ENCODE results near the gene NSDHL. TPM values are rescaled to one million over a fixed set of nuclear protein-coding genes. Genes with fewer than 3 reads are reported as not detected.

NSDHL gene
- total RNA-seq, 2 donors from 2014 or later, result 3.4 to 20.1 TPM

DNA sequence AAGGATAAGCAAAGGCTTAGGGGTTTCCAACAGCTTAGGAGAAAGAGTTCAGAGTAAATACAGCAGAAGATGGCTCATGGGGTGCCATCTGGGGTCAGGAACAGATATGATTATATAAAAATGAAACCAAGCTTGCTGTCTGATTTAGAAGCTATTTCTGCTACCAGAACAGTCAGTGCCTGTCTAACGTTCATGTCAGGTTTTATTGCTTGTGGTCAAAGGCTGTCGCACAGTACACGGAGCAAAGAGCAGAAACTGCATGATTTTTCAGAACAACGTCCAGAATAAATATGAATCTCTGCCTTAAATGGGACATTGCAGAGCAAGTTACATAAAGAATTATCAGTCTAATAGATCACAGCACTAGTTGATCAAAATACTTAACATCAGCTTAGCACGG lies 17.7 kb upstream of the NSDHL start:
- no peak overlapping the region for H3K4me3 ChIP-seq
- no peaks in the 10 kb centered on the region for H3K36me3 ChIP-seq (replicated peaks in 1 of 2; ENCODE audit: insufficient read depth in 1 of 2, low read depth in 2 of 2)
- no peaks in the 10 kb centered on the region for H3K4me1 ChIP-seq
- H3K27ac ChIP-seq, result no peak overlapping the region
- TF ChIP-seq POLR2A (IDR thresholded peaks at IDR 0.05) (no peak), CTCF (IDR thresholded peaks at IDR 0.05) (no peak)
- no peaks in the 10 kb centered on the region for H3K9me3 ChIP-seq
- ATAC-seq (no peak), DNase-seq (no peak)
- intact Hi-C loops (cut with DNase I), result no loop called here
- H3K27me3 ChIP-seq, result no peaks in the 10 kb centered on the region
- WGBS, 2 donors, result 49 to 58% methylated on average over 5 of the region's 5 CpGs

DNA sequence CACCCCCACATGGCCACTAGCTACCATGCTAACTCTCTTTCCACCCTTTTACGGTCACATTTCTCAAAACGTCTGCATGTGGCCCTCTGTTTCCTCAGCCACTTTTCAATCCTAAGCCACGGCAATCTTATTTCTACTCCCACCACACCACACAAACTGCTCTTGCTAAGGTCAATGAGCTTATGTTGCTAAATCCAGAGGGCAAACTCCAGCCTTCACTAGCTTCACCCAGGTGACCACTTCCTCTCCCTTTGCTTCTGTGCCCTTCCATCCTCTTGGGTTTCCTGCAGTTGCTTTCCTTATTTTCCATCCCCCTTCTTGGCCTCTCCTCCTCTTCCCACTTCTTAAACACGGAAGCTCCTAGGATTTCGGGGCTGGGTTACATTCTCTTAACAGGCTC lies 16.8 kb upstream of the NSDHL start:
- WGBS, 2 donors, result 55 to 67% methylated on average over 5 of the region's 5 CpGs
- TF ChIP-seq POLR2A (IDR thresholded peaks at IDR 0.05) (no peak), CTCF (IDR thresholded peaks at IDR 0.05) (no peak)
- H3K4me1 ChIP-seq, result no peaks in the 10 kb centered on the region
- H3K27me3 ChIP-seq, result no peaks in the 10 kb centered on the region
- intact Hi-C loops (cut with DNase I), result no loop called here
- ATAC-seq, result no peak
- H3K36me3 ChIP-seq (replicated peaks in 1 of 2; ENCODE audit: insufficient read depth in 1 of 2, low read depth in 2 of 2), result no peaks in the 10 kb centered on the region
- H3K27ac ChIP-seq, result no peak overlapping the region
- no peak overlapping the region for H3K4me3 ChIP-seq
- no peak for DNase-seq
- H3K9me3 ChIP-seq, result no peaks in the 10 kb centered on the region

DNA sequence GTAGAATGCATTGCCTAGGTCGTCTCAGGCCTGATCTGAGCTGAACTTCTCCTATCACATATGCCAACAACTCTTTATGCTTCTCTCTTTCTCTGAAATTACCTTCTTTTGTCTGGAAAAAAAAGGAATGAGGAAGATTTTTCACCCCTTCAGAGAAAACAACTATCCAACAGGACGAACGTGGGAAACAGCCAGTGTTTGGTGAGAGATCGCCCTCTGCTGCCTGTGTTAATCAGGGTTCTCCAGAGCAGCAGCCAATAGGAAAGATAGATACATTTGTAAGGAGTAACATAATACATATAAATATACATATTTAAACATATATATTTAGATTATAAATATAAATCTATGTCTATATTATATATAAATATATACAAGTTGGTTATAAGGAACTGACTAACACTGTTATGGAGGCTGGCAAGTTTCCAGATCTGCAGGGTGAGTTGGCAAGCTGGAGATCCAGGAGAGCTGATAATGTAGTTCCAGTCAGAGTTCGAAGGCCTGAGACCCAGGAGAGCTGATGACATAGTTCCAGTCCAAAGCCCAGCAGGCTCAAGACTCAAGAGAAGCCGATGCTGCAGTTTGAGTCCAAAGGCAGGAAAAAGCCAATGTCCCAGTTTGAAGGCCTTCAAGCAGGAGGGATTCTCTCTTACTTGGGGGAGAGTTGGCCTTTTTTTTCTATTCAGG lies 13.6 kb upstream of the NSDHL start:
- Histone ChIP-seq H3K27me3 (no peaks in the 10 kb centered on the region), H3K27ac (no peak overlapping the region), H3K36me3 (replicated peaks in 1 of 2; ENCODE audit: insufficient read depth in 1 of 2, low read depth in 2 of 2) (no peaks in the 10 kb centered on the region), H3K4me1 (no peaks in the 10 kb centered on the region), H3K4me3 (no peak overlapping the region), H3K9me3 (no peaks in the 10 kb centered on the region)
- intact Hi-C loops (cut with DNase I), result no loop called here
- DNase-seq (peak; percentile 8 to 40 (median 24)), ATAC-seq (no peak)
- TF ChIP-seq POLR2A (IDR thresholded peaks at IDR 0.05) (no peak), CTCF (IDR thresholded peaks at IDR 0.05) (peak in 6 of 7 experiments; percentile 14 to 30 (median 24))
- WGBS, 2 donors, result 26 to 28% methylated on average over 6 of the region's 6 CpGs

DNA sequence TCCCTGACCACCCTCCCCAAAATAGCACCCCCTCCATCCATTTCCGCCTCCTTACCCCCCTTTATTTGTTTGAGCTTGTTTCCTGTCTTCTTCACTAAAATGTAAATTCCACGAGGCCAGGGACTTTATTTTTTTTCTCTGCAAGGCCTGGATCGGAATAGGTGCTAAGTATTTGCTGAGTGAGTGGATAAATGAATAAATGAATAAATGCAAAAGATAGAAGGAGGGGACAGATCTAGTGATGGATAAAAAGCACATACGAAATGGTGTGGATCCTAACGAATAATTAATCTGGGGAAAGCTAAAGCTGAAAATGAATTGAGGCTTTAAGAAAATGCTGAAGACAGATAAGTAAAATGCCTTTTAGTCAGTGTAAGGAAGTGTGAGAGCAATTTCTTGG lies 12.5 kb upstream of the NSDHL start:
- Histone ChIP-seq H3K4me3 (no peak overlapping the region), H3K4me1 (no peaks in the 10 kb centered on the region), H3K36me3 (replicated peaks in 1 of 2; ENCODE audit: insufficient read depth in 1 of 2, low read depth in 2 of 2) (no peaks in the 10 kb centered on the region), H3K27ac (no peak overlapping the region), H3K27me3 (no peaks in the 10 kb centered on the region), H3K9me3 (no peaks in the 10 kb centered on the region)
- DNase-seq (no peak), ATAC-seq (no peak)
- TF ChIP-seq POLR2A (IDR thresholded peaks at IDR 0.05) (no peak), CTCF (IDR thresholded peaks at IDR 0.05) (no peak)
- intact Hi-C loops (cut with DNase I), result no loop called here
- WGBS, 2 donors, result 70 to 77% methylated on average over 5 of the region's 5 CpGs

DNA sequence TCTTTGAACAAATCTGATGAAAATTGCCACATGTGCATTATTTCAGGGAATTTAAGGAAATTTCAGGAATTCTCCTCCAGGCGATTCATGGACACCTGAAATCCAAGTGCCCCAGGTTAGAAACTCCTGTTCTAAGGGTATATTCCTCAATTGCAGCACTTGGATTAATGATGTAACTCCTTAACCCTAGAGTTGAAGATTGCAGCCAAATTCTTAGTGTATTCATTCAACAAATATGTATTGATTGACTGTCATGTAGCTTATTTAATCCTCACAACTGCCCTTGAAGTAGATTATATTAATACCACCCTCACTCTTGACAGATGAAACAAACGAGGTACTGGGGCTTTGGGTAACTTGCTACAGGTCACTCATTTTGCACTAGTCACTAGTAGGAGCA lies 11.6 kb upstream of the NSDHL start:
- intact Hi-C loops (cut with DNase I), result no loop called here
- Histone ChIP-seq H3K4me1 (no peaks in the 10 kb centered on the region), H3K36me3 (replicated peaks in 1 of 2; ENCODE audit: insufficient read depth in 1 of 2, low read depth in 2 of 2) (no peaks in the 10 kb centered on the region), H3K27ac (no peak overlapping the region), H3K9me3 (no peaks in the 10 kb centered on the region), H3K4me3 (no peak overlapping the region), H3K27me3 (no peaks in the 10 kb centered on the region)
- TF ChIP-seq POLR2A (IDR thresholded peaks at IDR 0.05), result no peak
- TF ChIP-seq CTCF (IDR thresholded peaks at IDR 0.05), result no peak
- ATAC-seq (no peak), DNase-seq (no peak)
- 65 to 67% methylated on average over 2 of the region's 2 CpGs for WGBS, 2 donors
